CD4-positive, alpha-beta T cell treated with Interleukin-6 at 100 ng/mL for 8 hours (primary cell): ENCODE measurements around the gene AJUBA.
"Not testable (repeated sequence)": the region's sequence is repeated elsewhere in the genome, so short reads cannot be mapped to it uniquely, and the experiment has no call there.

Source experiments
- DNase-seq: peaks from one replicate; pipeline ENCODE4 v3.0.0-alpha.2; 2020; ENCODE audit warnings: mixed read lengths, low spot score

The AJUBA gene

GRCh38 chr14:22982477-22983245 lies at the start of gene AJUBA:
Gene AJUBA, minus strand, starts transcription at chr14:22982551. Its CDS starts 285 bp downstream, at chr14:22982266.
- DNase-seq: peak; percentile 61

- no peak for DNase-seq
These were observed 48.6 kb upstream of the AJUBA start for GRCh38 chr14:23030936-23031335.

GRCh38 chr14:23028799-23029198 lies 46.4 kb upstream of the AJUBA start:
- DNase-seq: peak; percentile 47

- no peak for DNase-seq
These were observed 42.9 kb upstream of the AJUBA start for GRCh38 chr14:23025151-23025814.

- DNase-seq: no peak
These were observed 42.3 kb upstream of the AJUBA start for GRCh38 chr14:23024612-23025075.

GRCh38 chr14:23023795-23024152 lies 41.4 kb upstream of the AJUBA start:
- DNase-seq: no peak

GRCh38 chr14:23023022-23023794 lies 40.9 kb upstream of the AJUBA start:
- peak; percentile 26 for DNase-seq

- no peak for DNase-seq
These were observed 39.6 kb upstream of the AJUBA start for GRCh38 chr14:23021889-23022442.

GRCh38 chr14:23021434-23021833 lies 39.1 kb upstream of the AJUBA start:
- DNase-seq: no peak

GRCh38 chr14:23020143-23021128 lies 38.1 kb upstream of the AJUBA start:
- DNase-seq: peak; percentile 32

GRCh38 chr14:23018107-23018506 lies 35.8 kb upstream of the AJUBA start:
- no peak for DNase-seq

GRCh38 chr14:23017091-23017490 lies 34.7 kb upstream of the AJUBA start:
- DNase-seq: no peak

- DNase-seq: no peak
These were observed 33.3 kb upstream of the AJUBA start for GRCh38 chr14:23015618-23016017.

GRCh38 chr14:23013749-23014054 lies 31.4 kb upstream of the AJUBA start:
- DNase-seq: not testable (repeated sequence)

GRCh38 chr14:23013054-23013748 lies 30.9 kb upstream of the AJUBA start:
- DNase-seq: no peak

GRCh38 chr14:23009939-23010726 lies 27.8 kb upstream of the AJUBA start, which contains the start of gene C14orf93:
Gene C14orf93, minus strand, starts transcription at chr14:23010143. Its CDS starts 11,120 bp downstream, at chr14:22999023.
- peak; percentile 75 for DNase-seq

GRCh38 chr14:23009483-23009938 lies 27.2 kb upstream of the AJUBA start:
- DNase-seq: no peak

GRCh38 chr14:23008831-23009230 lies 26.5 kb upstream of the AJUBA start:
- no peak for DNase-seq

- peak; percentile 98 for DNase-seq
These were observed 24.4 kb upstream of the AJUBA start for GRCh38 chr14:23006544-23007419.
